Myocyte (in vitro differentiated cells): ENCODE results near the gene NOTCH2. TPM values are rescaled to one million over a fixed set of nuclear protein-coding genes. Genes with fewer than 3 reads are reported as not detected.

Source experiments
- DNase-seq: peaks from one replicate; pipeline ENCODE4 v3.0.0-alpha.2; 2012; ENCODE audit warnings: low read depth
- total RNA-seq: library from RNA; depleted of rRNA; stranded (reverse); fragments of >200 nt; gene quantifications from 2 replicates; pipeline ENCODE4 v1.2.3, GENCODE V29; 2014

Gene NOTCH2
- total RNA-seq, 1 donor from 2014 or later = 52.0 TPM

DNA sequence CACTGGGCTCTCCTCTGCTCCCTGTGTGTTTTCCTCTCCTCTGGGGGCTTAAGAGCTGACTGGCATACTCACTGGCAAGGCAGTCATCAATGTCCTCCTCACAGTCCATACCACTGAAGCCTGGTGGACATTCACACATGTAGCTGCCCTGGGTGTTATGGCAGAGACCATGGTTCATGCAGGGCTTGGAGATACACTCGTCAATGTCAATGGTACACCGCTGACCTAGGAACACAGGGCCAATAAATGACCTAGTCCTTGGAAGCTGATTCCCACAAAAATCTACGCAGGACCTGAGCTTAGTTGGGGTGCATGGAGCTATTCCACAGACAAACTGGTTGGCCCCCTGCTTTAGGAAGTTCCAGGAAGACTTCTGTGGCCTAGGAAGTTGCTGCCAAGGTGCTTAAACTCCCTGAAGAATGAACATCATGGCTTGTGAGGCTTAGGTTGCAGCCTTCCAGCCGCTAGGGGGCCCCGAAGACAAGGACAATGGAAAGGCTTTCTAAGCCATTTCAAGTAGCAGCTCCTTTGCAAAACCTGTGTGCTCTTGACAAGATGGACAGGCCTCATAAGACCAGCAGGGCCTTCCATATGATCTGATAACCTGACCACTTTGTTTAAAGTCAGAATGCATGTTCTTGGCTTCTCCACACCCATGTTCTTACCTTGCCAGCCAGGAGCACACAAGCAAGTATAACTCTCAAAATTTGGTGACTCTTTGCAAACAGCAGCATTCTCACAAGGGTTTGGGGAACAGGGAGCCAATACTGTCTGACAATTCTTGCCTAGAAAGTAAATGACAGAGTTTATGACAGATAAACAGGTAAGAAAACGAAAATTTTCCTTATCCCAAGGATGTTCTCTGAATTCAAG lies 120.9 kb downstream of the NOTCH2 start:
- DNase-seq = peak; percentile 86

DNA sequence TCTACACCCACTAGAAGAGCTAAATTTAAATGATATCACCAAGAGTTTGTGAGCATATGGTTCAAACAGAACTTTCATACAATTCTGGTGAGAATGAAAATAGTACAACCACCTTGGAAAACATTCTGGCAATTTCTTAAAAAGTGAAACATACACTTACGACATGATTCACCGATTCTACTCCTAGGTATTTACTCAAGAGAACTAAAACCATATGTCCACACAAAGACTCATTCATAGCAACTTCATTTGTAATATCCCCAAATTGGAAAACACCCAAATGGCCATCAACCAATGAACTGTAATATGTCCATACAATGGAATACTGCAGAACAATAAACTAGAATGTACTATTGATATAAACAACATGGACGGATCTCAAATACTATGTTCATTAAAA lies 122.0 kb downstream of the NOTCH2 start:
- no peak for DNase-seq

DNA sequence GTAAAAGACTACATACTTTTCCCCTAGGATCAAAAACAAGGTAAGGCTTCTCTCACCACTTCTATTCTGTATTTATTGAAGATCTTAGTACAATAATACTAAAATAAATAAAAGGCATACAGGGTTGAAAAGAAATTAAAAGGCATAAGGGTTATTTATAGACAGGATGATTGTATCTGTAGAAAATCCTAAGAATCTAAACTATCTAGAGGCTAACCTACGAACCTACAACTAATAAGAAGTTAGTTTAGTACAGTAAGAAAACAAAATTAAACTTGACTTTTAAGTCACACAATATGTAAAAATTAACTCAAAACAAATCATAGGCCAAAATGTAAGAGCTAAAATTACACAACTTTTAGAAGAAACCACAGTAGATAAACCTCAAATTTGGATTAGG lies 122.7 kb downstream of the NOTCH2 start:
- peak; percentile 19 for DNase-seq

DNA sequence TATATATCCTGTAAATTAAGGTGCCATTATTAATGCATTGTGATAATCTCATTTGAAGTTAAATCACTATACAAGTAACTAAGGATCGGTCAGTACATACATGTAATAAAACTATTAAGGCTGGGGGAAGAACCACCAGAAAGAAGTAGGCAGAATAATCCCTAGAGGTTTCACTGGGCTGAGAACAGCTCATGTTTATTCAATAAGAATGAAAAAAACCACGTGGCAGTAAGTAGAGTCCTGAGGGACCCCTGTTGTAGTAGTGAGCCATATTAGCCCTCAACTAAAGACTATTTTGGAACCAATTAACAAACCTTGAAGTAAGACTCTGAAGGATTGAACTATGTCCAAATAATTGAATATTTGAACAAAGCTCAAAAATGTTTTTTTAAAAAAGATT lies 126.2 kb downstream of the NOTCH2 start:
- DNase-seq = no peak

DNA sequence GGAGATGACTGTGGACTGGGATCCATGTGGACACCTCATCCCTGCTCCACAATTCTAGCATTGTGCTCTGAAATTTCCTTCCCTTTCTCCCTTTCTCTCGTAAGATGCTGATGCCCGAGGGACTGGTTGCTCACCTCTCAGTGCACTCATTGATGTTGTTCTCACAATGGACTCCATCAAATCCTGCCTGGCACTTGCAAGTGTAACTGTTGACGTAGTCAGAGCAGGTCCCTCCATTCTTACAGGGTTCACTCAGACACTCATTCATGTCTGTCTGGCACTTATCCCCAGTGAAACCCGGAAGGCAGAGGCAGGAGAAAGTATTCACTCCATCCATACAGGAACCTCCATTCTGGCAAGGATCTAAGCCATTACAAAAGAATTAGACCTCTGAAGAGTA lies 128.1 kb downstream of the NOTCH2 start:
- no peak for DNase-seq

DNA sequence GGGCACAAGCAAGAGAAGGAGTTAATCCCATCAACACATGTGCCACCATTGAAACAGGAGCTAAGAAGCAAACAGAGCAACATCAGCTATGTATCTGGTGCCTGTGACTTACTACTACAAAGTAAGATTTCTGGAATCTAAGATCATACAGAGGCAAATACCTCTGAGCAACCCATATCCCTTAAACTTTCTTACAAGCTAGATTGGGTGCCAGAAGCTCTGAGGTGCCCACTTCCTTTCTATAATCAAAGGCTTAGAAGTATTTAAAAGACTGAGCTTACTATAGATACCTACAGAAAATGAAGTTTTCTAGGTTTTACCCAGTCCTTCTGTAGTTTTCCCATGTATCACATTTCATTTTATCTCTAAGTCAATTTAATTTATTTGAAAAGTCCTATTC lies 128.8 kb downstream of the NOTCH2 start:
- DNase-seq = no peak

DNA sequence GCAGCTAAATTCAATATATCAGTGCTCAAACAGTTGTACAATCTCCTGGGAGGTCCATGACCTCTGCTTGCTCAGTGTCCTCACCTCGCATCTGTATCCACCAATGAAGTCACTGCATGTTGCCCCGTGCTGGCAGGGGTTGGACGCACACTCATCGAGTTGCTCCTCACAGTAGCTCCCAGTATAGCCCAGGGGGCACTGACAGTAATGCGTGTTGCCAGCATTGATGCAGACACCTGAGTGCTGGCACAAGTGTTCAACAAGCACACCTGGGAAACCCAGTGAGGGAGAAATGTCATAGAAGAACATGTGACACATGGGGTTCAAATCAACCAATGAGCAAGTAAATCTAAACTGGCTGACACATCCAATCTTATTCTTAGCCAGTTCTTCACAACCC lies 132.3 kb downstream of the NOTCH2 start:
- DNase-seq = no peak

DNA sequence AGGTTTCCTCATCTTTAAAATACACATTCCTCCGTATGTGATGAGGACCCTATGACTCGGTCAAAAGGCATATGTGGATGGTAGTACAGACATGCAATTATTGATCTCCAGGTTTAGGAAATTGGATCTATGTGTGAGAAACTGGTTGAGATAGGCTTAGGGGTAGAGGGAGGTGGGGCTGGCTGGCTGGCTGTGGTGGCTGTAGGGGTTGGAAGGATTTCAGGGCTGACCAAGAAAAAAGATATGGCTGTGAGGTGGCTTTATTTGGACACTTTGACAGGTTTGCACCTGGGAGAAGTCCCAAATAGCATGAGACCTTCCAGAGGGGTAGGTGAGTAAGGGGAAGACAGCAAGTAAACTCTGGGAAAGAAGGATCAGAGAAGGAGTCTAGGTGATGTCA lies 133.5 kb downstream of the NOTCH2 start:
- DNase-seq = no peak

DNA sequence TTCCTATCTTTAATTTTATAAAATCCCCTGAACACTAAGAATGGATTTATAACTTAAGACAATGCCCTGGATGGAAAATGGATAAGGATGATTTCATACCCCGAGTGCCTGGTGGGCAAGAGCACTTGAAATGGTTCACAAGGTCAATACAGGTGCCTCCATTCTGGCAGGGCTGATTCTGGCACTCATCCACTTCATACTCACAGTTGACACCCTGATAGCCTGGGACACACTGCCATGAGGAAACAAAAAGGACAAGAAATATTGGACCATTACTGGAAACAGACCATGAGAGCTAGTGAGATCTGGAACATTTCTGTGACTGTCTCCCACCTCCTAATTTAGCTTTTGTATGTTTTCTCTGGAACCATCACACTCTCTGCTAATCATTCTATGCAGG lies 134.1 kb downstream of the NOTCH2 start:
- DNase-seq = no peak

DNA sequence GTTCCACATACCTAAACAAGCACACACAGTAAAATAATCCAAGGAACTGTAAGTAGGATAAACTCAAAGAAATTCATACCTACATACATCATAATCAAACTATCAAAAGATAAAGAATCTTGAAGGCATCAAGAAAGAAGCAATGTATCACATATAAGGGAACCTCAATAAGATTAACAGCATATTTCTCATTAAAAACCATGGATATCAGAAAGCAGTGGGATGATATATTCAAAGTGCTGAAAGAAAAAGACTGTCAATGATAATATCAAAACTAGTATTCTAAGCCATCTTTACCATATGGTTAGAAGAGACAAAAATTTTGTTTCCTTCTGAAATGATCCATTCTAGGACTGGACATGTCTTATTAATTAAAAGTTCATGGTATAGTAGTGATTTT lies 136.1 kb downstream of the NOTCH2 start:
- DNase-seq = no peak

DNA sequence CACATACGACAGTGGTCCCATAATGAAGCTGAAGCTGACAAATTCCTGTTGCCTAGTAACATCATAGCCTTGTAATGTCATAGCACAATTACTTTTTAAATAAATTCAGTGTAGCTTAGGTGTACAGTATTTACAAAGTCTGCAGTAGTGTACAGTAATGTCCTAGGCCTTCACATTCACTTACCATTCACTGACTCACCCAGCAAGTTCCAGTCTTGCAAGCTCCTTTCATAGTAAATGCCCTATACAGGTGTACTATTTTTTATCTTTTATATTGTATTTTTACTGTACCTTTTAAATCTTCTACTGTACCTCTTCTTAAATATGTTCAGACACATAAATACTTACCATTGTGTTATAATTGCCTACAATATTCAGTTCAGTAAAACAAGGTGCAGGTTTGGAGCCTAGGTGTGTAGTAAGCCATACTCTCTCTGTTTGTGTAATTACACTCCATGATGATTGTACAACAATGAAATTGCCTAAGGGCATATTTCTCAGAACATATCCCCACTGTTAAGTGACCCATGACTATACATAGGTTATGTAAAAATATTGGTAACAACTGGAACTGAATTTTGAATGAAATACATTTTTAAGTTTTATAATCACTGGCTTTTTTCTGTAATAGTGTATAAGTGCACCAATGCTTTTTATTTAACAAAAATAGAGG lies 139.7 kb downstream of the NOTCH2 start:
- no peak for DNase-seq

DNA sequence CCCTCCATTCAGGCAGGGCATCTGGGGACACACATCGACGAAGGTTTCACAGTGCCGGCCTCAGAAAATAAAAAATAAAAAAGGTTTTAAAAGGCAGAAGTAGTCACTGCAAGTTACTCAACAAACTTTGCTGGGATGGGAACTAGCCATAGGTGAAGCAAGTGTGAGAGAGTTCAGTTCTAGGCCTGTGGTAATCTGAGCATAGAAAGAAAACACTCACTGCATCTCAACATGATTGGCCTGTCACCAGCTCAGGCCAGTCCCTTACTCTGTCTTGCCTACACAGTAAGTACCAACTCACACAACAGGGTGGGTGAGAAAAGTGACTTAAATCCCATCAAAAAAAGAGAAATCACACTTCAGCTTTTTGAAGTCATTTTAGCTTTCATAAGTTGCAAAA lies 142.9 kb downstream of the NOTCH2 start:
- DNase-seq = no peak

DNA sequence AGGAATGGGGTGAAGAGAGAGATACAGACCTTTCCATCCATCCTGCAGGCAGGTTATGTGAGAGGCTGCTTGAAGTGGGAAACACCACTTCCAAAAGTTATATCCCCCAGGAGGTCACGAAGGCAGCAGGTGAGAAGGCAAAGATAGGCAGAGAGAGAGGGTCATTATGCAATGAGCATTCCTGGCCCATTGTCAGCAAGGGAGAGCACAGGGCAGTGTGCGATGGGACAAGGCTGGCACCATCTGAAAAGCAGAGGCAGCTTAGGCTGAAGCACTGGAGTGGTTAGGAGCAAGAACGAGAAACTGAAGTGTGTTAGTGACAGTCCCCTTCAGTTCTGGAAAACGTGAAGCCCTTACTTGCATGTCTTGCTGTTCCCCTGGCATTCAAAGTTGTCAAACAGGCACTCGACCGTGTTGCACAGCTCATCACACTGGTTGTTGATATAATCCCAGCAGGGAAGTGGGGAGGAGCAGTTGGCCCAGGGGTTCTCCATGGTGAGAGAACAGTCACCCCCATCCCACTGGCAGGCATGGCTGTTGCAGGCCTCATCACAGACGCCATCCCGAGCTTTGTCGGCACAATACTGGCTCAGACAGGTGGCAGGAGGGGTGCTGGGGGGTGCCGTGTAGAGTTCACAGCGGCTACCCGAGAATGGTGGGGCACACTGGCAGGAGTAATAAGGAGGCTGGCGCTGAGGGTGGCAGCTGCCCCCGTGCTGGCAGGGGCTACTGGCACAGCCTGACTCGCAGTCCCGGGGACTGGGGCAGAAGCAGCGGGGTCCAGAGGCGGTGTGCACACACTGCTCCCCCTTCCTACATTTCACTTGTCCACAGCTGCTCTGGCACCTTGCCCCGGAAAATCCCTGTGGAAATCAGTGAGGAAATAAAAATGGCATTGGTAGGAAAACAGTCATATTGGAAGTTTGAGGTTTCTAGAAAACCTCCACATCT lies 144.2 kb downstream of the NOTCH2 start:
- peak; percentile 27 for DNase-seq

DNA sequence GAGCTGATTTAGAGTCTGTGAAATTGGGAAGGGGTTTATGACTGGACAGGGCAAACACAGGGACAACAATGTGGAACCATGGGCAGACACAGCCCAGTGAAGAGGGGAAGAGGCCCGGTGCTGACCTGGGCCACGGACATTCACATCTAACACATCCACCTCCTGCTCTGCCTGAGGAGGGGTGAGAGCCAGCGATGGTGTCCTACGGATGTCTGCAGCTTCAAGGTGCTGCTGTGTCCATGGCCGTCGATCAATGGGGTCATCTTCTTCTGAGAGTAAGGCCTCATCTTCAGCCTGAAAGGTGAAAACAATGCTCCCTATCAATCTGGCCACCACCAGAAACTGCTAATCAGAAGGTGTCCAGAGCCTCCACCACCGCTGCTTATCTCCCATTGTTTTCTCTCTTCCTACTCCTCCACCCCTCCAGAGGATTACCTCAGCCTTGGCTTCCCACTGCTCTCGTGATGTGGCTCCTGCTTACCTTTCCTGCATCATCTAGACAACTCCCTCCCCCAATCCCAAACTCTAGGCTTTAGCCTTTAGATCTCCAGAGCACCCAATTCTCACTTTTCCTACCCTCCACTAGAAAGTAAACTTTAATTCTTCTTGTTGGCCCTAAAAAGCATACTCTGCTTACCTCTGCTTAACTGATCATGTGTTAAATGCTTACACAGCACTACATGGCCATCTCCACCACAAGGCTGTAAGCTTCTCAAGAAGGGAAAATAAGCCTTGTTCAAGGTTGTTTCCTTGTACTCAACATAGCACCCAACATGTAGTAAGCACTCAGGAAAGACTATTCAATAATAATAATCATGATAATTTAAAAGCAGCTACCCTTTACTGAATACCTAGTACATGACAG lies 149.1 kb downstream of the NOTCH2 start:
- DNase-seq = no peak

DNA sequence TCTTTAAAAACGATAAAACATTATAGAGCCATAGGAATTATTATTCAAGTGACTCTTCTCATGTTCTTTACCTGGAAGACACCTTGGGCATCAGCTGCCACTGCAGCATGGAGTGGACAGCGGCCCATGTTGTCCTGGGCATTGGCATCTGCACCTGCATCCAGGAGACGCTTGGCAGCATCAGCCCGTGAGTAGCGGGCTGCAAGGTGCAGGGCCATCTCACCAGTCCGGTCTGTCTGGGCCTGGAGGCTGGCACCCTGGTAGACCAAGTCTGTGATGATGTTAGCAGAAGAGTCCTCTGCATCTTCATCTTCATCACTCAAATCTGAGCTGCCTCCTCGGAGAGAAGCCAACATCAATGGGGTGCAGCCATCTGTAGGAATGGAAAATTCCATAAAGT lies 150.2 kb downstream of the NOTCH2 start:
- DNase-seq = no peak

DNA sequence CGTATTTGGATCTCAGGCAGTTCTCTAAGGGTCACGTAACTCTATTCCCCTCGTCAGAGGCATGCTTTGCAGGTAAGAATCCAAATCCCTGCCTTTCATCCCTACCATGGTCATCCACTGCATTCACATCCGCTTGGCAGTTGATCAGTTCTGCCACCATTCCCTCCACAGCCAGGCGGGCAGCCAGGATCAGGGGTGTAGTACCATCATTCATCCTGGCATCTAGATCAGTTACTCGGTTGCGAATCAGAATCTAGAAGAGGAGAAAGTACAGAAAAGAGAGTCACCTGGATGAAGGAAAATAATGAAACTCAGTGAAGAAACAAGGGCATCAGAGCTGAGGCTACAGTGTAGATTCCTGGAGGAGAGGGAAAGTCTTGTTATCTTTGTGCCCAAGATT lies 151.2 kb downstream of the NOTCH2 start:
- DNase-seq = no peak

DNA sequence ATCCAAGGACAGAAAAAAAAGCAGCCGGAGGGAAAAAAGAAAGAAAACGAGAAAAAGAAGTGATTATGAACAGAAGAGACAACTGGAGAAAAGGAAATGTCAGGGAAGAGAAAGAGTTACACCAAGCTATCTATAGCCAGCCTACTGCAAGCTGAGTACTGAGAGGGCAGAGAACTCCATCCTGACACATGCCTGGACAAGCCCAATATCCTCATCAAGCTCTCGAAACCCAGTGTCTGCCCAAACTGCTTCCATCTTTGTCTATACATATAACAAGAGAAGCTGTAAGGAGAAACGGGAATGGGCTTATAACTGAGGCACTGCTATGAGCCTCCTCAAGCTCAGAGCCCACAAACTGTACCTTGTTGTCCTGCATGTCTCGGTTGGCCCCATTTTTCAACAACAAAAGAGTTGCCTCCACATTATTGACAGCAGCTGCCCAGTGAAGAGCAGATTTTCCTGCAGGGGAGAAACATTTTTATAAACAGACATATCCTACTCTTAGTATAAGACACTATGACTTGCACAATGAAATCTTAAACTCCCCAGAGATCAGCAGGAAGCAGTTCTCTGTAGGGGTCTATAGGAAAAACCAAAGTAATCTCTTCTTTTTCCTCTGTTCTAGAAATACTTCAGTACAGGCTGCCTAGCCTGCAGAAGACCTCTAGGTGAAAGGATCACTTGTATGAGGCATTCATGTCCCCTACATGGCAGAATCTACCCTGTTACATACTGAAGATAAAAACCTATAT lies 152.0 kb downstream of the NOTCH2 start:
- DNase-seq = peak; percentile 4

DNA sequence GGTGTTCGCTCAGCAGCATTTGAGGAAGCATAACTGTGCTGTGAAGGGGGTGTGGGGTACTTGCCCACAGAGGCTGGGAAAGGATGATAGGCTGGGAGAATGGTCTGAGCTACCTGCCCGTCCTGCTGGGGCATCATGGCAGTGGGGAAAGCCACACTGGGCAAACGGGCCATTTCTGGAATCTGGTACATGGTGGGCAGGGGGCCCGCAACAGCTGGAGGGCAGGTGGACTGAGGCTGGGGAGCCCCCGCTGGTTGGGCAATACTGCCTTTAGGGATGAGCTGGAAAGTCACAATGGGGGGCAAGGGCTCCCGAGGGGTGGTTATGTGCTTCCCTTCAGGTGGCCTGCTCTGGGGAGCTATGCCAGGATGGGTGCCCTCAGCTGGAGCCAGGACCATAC lies 153.9 kb downstream of the NOTCH2 start:
- no peak for DNase-seq

DNA sequence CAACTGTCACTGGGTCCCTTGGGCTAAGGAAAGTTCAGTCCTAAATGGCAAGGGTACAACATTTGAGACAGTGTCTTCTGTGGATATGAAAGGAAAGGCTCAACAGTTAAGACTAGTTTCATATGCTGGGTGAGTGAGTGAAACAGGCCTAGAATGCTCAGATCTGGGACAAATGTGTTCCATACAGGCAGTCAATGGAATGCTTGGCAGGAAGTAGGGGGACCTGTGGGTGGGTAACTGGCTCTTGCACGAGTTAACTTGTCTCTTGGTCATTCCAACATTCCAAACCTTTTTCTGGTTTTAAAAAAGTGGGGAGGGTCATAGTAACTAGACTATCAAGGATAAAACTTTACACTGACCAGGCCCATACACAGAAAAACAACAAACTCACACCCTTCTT lies 155.4 kb downstream of the NOTCH2 start:
- no peak for DNase-seq

DNA sequence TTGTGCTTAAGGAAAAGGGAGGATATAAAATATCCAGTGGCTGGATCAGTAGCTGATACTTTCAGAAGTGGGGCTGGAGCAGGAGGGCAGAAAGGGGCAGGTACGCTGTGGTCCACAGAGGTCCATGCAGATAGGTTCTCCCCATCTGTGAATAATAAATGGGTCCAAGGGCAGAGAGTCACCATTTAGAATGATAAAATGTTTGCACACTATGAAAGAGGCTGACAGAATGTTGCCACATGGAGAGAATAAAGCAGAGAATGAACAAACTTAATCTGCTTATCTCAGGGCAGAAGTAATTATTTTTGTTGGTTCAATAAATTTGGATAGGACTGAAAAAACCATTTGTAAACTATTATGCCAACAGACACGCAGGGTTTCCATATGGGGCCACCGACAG lies 156.5 kb downstream of the NOTCH2 start:
- no peak for DNase-seq
